Activated CD4-positive, alpha-beta T cell treated with anti-CD3 and anti-CD28 coated beads for 36 hours (primary cell): ENCODE measurements around the gene MYLK. TPM values are rescaled to one million over a fixed set of nuclear protein-coding genes. Genes with fewer than 3 reads are reported as not detected.
"Not testable (repeated sequence)": the region's sequence is repeated elsewhere in the genome, so short reads cannot be mapped to it uniquely, and the experiment has no call there.

Experiments
- ATAC-seq: fragments of 200-7000 bp; cut with Tn5 transposase; one replicate; pipeline ENCODE4 v1.10.0; 2021; ENCODE audit warnings: mild to moderate bottlenecking, moderate library complexity
- CTCF ChIA-PET: fragments of 350-600 bp; sonication (Branson Sonifier 250); formaldehyde crosslinking; loops from one replicate; lab custom pipeline; 2021; ENCODE audit warnings: antibody characterized with exemption; lab: Charles Lee
- POLR2A ChIA-PET: fragments of 350-600 bp; sonication (Branson Sonifier 250); formaldehyde crosslinking; loops from one replicate; lab custom pipeline; 2021; ENCODE audit warnings: antibody characterized with exemption, inconsistent platforms; lab: Charles Lee
- DNase-seq: peaks from one replicate; pipeline ENCODE4 v3.0.0-alpha.2; 2020
- H3K27ac Mint-ChIP-seq: one replicate; pipeline ENCODE4 v1.8.0; 2021; ENCODE audit warnings: mixed read lengths
- H3K27me3 Mint-ChIP-seq: one replicate; pipeline ENCODE4 v1.8.0; 2021; ENCODE audit warnings: mixed read lengths
- H3K36me3 Mint-ChIP-seq: one replicate; pipeline ENCODE4 v1.8.0; 2021; ENCODE audit warnings: low read depth, mixed read lengths
- H3K4me1 Mint-ChIP-seq: one replicate; pipeline ENCODE4 v1.8.0; 2021; ENCODE audit warnings: mixed read lengths
- H3K4me3 Mint-ChIP-seq: one replicate; pipeline ENCODE4 v1.8.0; 2021; ENCODE audit warnings: mild to moderate bottlenecking, moderate library complexity, mixed read lengths
- H3K9me3 Mint-ChIP-seq: one replicate; pipeline ENCODE4 v1.8.0; 2021; ENCODE audit warnings: low read depth, mixed read lengths
- intact Hi-C, 2 experiments: fragments of 100-400 bp; cut with DNase I in 1 of 2; cut with micrococcal nuclease in 1 of 2; formaldehyde crosslinking; loops; one replicate each; pipeline versions ENCODE4 v1.14.2 to v1.15.1; 2022 to 2024; cut with DNase I, micrococcal nuclease
- total RNA-seq, 2 experiments: library from RNA; stranded (reverse); gene quantifications; one replicate each; pipeline ENCODE4 v1.2.3, GENCODE V29; 2021

Gene MYLK
- total RNA-seq, 2 experiments from 2014 or later, result 0.07 TPM; not detected in 1

- no peaks in the 10 kb centered on the region for H3K36me3 Mint-ChIP-seq
- no peaks in the 10 kb centered on the region for H3K9me3 Mint-ChIP-seq
- ATAC-seq (no peak), DNase-seq (no peak)
- no peaks in the 10 kb centered on the region for H3K4me1 Mint-ChIP-seq
- POLR2A ChIA-PET, result no interaction called here
- H3K27me3 Mint-ChIP-seq, result peaks cover 2% of the 10 kb centered on the region
- H3K4me3 Mint-ChIP-seq, result no peak overlapping the region
- H3K27ac Mint-ChIP-seq, result no peak overlapping the region
- intact Hi-C loops, result no loop called here
- CTCF ChIA-PET, result interaction anchor here (0.6 kb wide), 1 partner anchor 44 kb away, joined by 3 read pairs; no protein-coding TSS in a partner anchor
These were observed 15.3 kb upstream of the MYLK start for GRCh38 chr3:123899300-123899865.

GRCh38 chr3:123893012-123893411, 8.9 kb upstream of the MYLK start:
- CTCF ChIA-PET, result interaction anchor here (0.6 kb wide), 1 partner anchor 35 kb away, joined by 3 read pairs; no protein-coding TSS in a partner anchor
- intact Hi-C loops, result no loop called here
- POLR2A ChIA-PET, result interaction anchor here (0.7 kb wide), 1 partner anchor 231 kb away, joined by 3 read pairs; no protein-coding TSS in a partner anchor

GRCh38 chr3:123892195-123892594, 8.1 kb upstream of the MYLK start:
- Mint-ChIP-seq H3K36me3 (no peaks in the 10 kb centered on the region), H3K4me1 (no peaks in the 10 kb centered on the region), H3K9me3 (peaks cover 13% of the 10 kb centered on the region), H3K4me3 (no peak overlapping the region), H3K27ac (no peak overlapping the region), H3K27me3 (peaks cover 22% of the 10 kb centered on the region)
- CTCF ChIA-PET, result interaction anchor here (1.1 kb wide), 1 partner anchor 169 kb away, joined by 3 read pairs; no protein-coding TSS in a partner anchor
- no peak for ATAC-seq
- intact Hi-C loops, result no loop called here
- POLR2A ChIA-PET, result interaction anchor here (0.7 kb wide), 1 partner anchor 231 kb away, joined by 3 read pairs; no protein-coding TSS in a partner anchor
- no peak for DNase-seq

More at GRCh38 chr3:123893012-123893411, 8.9 kb upstream of the MYLK start:
- H3K9me3 Mint-ChIP-seq, result peaks cover 13% of the 10 kb centered on the region
- H3K36me3 Mint-ChIP-seq, result no peaks in the 10 kb centered on the region
- DNase-seq (no peak), ATAC-seq (no peak)
- H3K27me3 Mint-ChIP-seq, result peaks cover 21% of the 10 kb centered on the region
- no peak overlapping the region for H3K27ac Mint-ChIP-seq
- no peaks in the 10 kb centered on the region for H3K4me1 Mint-ChIP-seq
- no peak overlapping the region for H3K4me3 Mint-ChIP-seq

GRCh38 chr3:123890991-123891390, 6.9 kb upstream of the MYLK start:
- H3K4me3 Mint-ChIP-seq, CTCF ChIA-PET, ATAC-seq, intact Hi-C loops, H3K27ac Mint-ChIP-seq, H3K36me3 Mint-ChIP-seq, H3K4me1 Mint-ChIP-seq, POLR2A ChIA-PET, DNase-seq: not testable (repeated sequence)
- Mint-ChIP-seq H3K9me3 (peaks cover 13% of the 10 kb centered on the region), H3K27me3 (peaks cover 25% of the 10 kb centered on the region)

- H3K4me3 Mint-ChIP-seq, H3K4me1 Mint-ChIP-seq, intact Hi-C loops, H3K36me3 Mint-ChIP-seq, DNase-seq, CTCF ChIA-PET, POLR2A ChIA-PET, ATAC-seq, H3K27ac Mint-ChIP-seq: not testable (repeated sequence)
- Mint-ChIP-seq H3K27me3 (peaks cover 32% of the 10 kb centered on the region), H3K9me3 (peaks cover 13% of the 10 kb centered on the region)
These were observed 6.0 kb upstream of the MYLK start for GRCh38 chr3:123890162-123890561.

- no peak overlapping the region for H3K27ac Mint-ChIP-seq
- H3K4me3 Mint-ChIP-seq, result no peak overlapping the region
- ATAC-seq, result no peak
- ChIA-PET CTCF (no interaction called here), POLR2A (no interaction called here)
- no peaks in the 10 kb centered on the region for H3K9me3 Mint-ChIP-seq
- H3K36me3 Mint-ChIP-seq, result no peaks in the 10 kb centered on the region
- no peak for DNase-seq
- H3K4me1 Mint-ChIP-seq, result peaks cover 10% of the 10 kb centered on the region
- intact Hi-C loops, result loop anchor here in 1 of 2 experiments (1.0 kb wide), 1 partner anchor 76 kb away; the partner anchor contains the start of gene CCDC14
- H3K27me3 Mint-ChIP-seq, result peaks cover 54% of the 10 kb centered on the region
These were observed 861 bp upstream of the MYLK start for GRCh38 chr3:123884993-123885392.

GRCh38 chr3:123883701-123884202, 380 bp downstream of the MYLK start:
- ATAC-seq, result no peak
- Mint-ChIP-seq H3K4me3 (peak overlapping the region; percentile 33), H3K9me3 (no peaks in the 10 kb centered on the region), H3K27me3 (peaks cover 49% of the 10 kb centered on the region), H3K27ac (no peak overlapping the region), H3K36me3 (no peaks in the 10 kb centered on the region), H3K4me1 (peaks cover 10% of the 10 kb centered on the region)
- DNase-seq, result no peak
- CTCF ChIA-PET, result no interaction called here
- intact Hi-C loops, result loop anchor here in 1 of 2 experiments (1.0 kb wide), 1 partner anchor 78 kb away; the partner anchor contains the start of gene CCDC14
- POLR2A ChIA-PET, result no interaction called here

GRCh38 chr3:123883111-123883510, 1.0 kb downstream of the MYLK start:
- intact Hi-C loops, result no loop called here
- Mint-ChIP-seq H3K27me3 (peaks cover 44% of the 10 kb centered on the region), H3K4me3 (peak overlapping the region; percentile 33)

GRCh38 chr3:123881771-123882170, 2.4 kb downstream of the MYLK start:
- DNase-seq (no peak), ATAC-seq (no peak)
- Mint-ChIP-seq H3K4me3 (no peak overlapping the region), H3K9me3 (no peaks in the 10 kb centered on the region), H3K27ac (no peak overlapping the region), H3K27me3 (peaks cover 42% of the 10 kb centered on the region), H3K36me3 (no peaks in the 10 kb centered on the region), H3K4me1 (peaks cover 10% of the 10 kb centered on the region)
- intact Hi-C loops, result no loop called here
- ChIA-PET CTCF (no interaction called here), POLR2A (no interaction called here)

More at GRCh38 chr3:123883111-123883510, 1.0 kb downstream of the MYLK start:
- Mint-ChIP-seq H3K36me3 (no peaks in the 10 kb centered on the region), H3K9me3 (no peaks in the 10 kb centered on the region), H3K27ac (no peak overlapping the region), H3K4me1 (peaks cover 10% of the 10 kb centered on the region)
- ATAC-seq (no peak), DNase-seq (no peak)
- ChIA-PET POLR2A (no interaction called here), CTCF (interaction anchor here (0.8 kb wide), 1 partner anchor 358 kb away, joined by 3 read pairs; no protein-coding TSS in a partner anchor)

GRCh38 chr3:123880998-123881561, 3.1 kb downstream of the MYLK start:
- H3K27me3 Mint-ChIP-seq, result peaks cover 38% of the 10 kb centered on the region
- ATAC-seq (no peak), DNase-seq (peak; percentile 14)
- peaks cover 10% of the 10 kb centered on the region for H3K4me1 Mint-ChIP-seq
- H3K36me3 Mint-ChIP-seq, result no peaks in the 10 kb centered on the region
- ChIA-PET CTCF (interaction anchor here (0.8 kb wide), 1 partner anchor 39 kb away, joined by 3 read pairs; no protein-coding TSS in a partner anchor), POLR2A (no interaction called here)
- H3K4me3 Mint-ChIP-seq, result no peak overlapping the region
- H3K9me3 Mint-ChIP-seq, result no peaks in the 10 kb centered on the region
- intact Hi-C loops, result no loop called here
- no peak overlapping the region for H3K27ac Mint-ChIP-seq

- ChIA-PET POLR2A (no interaction called here), CTCF (interaction anchor here (0.7 kb wide), 1 partner anchor 101 kb away, joined by 3 read pairs; no protein-coding TSS in a partner anchor)
- H3K36me3 Mint-ChIP-seq, result no peaks in the 10 kb centered on the region
- intact Hi-C loops, result no loop called here
- H3K4me1 Mint-ChIP-seq, result peaks cover 8% of the 10 kb centered on the region
- H3K27ac Mint-ChIP-seq, result no peak overlapping the region
- H3K9me3 Mint-ChIP-seq, result no peaks in the 10 kb centered on the region
- no peak for ATAC-seq
- no peak overlapping the region for H3K4me3 Mint-ChIP-seq
- DNase-seq, result no peak
- H3K27me3 Mint-ChIP-seq, result peaks cover 24% of the 10 kb centered on the region
These were observed 5.3 kb downstream of the MYLK start for GRCh38 chr3:123878807-123879206.
